HG02840 (cell line): ENCODE measurements around the gene TIPIN.
"Not testable (repeated sequence)": the region's sequence is repeated elsewhere in the genome, so short reads cannot be mapped to it uniquely, and the experiment has no call there.

Source experiments
- ATAC-seq: cut with Tn5 transposase; IDR thresholded peaks from one replicate; pipeline ENCODE4 v1.9.1; 2021; ENCODE audit warnings: mild to moderate bottlenecking, moderate library complexity, moderate number of reproducible peaks; ENCODE audit not compliant: unreplicated experiment, low FRiP score

Gene TIPIN

GRCh38 chr15:66356359-66357236 is at the start of gene TIPIN:
Gene TIPIN, minus strand, starts transcription at chr15:66356685. Its CDS starts 3,738 bp downstream, at chr15:66352947.
- ATAC-seq, result peak; percentile 92

- ATAC-seq, result no peak
These were observed 49.1 kb upstream of the TIPIN start for GRCh38 chr15:66405615-66406014.

GRCh38 chr15:66405007-66405406 is 48.5 kb upstream of the TIPIN start:
- ATAC-seq, result no peak

- ATAC-seq, result no peak
These were observed 48.0 kb upstream of the TIPIN start for GRCh38 chr15:66404532-66404931.

GRCh38 chr15:66404122-66404521 is 47.6 kb upstream of the TIPIN start:
- no peak for ATAC-seq

GRCh38 chr15:66403323-66403722 is 46.8 kb upstream of the TIPIN start:
- no peak for ATAC-seq

GRCh38 chr15:66402761-66403284 is 46.3 kb upstream of the TIPIN start:
- ATAC-seq, result no peak

GRCh38 chr15:66401130-66402021 is 44.9 kb upstream of the TIPIN start:
- ATAC-seq, result no peak

- no peak for ATAC-seq
These were observed 43.9 kb upstream of the TIPIN start for GRCh38 chr15:66400351-66400774.

GRCh38 chr15:66399276-66399675 is 42.8 kb upstream of the TIPIN start:
- no peak for ATAC-seq

- ATAC-seq, result no peak
These were observed 38.4 kb upstream of the TIPIN start for GRCh38 chr15:66394915-66395314.

GRCh38 chr15:66394472-66394871 is 38.0 kb upstream of the TIPIN start:
- ATAC-seq, result no peak

- ATAC-seq, result not testable (repeated sequence)
These were observed 36.6 kb upstream of the TIPIN start for GRCh38 chr15:66393037-66393436.

- ATAC-seq, result no peak
These were observed 34.2 kb upstream of the TIPIN start for GRCh38 chr15:66390678-66391077.

- ATAC-seq, result no peak
These were observed 33.4 kb upstream of the TIPIN start for GRCh38 chr15:66389859-66390381.

GRCh38 chr15:66389098-66389858 is 32.8 kb upstream of the TIPIN start:
- no peak for ATAC-seq

GRCh38 chr15:66388576-66388975 is 32.1 kb upstream of the TIPIN start:
- ATAC-seq, result no peak

GRCh38 chr15:66388043-66388363 is 31.5 kb upstream of the TIPIN start:
- ATAC-seq, result no peak

GRCh38 chr15:66387163-66388042 is 30.9 kb upstream of the TIPIN start:
- peak; percentile 16 for ATAC-seq
